Raji (cell line): ENCODE data around the gene ASPHD2.

Source experiments
- POLR2A ChIP-seq: IDR thresholded peaks from 2 replicates; pipeline ENCODE4 v1.6.1; 2011; ENCODE audit warnings: low read depth, low read length, control low read depth; ENCODE audit not compliant: insufficient read depth

The ASPHD2 gene

DNA sequence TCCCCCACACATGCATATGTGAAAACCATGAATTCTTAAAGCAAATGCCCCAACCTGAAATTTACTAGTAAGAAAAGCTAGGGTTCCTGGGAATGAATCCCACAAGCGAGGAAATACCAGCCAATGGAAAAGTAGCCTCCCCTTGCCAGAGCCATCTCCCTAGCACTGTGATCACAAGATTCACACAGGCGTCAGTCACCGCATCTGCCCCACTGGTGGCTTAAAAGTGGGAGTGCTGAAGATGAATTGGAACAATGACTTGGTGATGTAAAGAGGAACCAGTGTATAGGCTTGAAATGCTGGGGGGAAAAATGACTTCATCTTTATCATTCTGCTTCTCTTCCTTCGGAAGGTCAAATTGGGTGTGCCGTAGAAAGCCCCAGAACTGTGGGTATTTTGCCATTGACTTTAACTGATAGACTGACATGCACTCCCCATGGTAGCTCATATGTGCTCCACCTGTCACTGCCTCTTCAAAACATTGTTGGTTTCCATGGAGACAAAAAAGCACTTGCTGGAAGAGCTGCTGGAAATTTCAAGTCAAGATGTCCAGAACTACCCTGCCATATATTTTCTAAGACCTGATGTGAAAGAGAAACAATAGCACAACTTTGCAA lies 19.2 kb upstream of the ASPHD2 start:
- no peak for TF ChIP-seq POLR2A

DNA sequence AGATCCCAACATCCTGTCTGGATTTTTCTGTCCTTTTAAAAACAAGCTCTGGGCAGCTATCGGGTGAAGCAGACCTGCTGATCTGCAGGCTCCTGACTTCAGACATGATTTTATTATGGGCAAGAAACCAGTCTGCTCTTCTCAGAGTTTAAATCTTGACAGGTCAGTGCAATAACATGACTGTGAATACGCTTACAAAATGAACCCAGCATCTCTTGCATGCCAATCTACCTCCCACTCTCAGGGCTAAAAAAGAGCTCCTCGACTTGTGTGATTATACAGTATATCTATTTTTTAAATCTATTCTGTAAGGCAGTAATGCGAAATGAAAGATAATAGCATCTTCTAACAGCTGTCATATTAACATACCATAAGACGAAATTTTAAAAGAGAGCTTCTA lies 18.7 kb upstream of the ASPHD2 start:
- no peak for TF ChIP-seq POLR2A

DNA sequence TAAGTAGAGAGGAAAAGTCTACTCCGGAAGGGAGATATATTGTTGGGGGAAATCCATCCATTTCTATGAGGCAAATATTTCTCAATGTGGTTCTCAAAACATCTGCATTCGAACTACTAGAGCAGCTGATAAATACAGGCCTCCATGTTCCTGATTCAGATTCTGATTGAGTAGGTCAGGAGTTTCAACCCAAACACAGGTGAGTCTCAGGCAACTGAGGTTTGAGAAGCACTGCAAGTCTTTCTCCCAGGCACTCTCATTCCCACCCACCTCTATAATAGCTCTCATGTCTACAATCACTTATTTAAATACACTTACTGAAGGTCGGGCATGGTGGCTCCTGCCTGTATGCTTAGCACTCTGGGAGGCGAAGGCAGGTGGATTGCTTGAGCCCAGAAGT lies 14.7 kb upstream of the ASPHD2 start:
- TF ChIP-seq POLR2A = no peak

DNA sequence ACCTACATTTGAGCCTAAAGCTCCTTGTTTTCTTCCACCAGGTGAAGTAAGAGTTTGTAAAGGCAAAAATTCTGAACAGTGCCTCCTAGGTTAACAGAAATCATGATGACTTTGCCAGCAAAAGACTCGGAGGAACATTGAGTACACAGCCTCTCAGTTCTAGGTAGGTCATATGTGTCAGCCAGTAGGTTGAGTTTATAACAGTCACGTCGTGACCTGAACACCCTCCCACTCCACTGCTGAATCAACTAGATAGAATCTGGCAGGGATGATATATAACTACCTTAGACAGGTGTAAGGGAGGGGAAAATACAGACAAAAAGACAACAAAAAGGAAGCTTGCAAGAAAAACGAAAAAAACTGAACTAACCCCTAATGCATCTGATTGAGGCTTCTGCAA lies 12.8 kb upstream of the ASPHD2 start:
- TF ChIP-seq POLR2A = no peak

DNA sequence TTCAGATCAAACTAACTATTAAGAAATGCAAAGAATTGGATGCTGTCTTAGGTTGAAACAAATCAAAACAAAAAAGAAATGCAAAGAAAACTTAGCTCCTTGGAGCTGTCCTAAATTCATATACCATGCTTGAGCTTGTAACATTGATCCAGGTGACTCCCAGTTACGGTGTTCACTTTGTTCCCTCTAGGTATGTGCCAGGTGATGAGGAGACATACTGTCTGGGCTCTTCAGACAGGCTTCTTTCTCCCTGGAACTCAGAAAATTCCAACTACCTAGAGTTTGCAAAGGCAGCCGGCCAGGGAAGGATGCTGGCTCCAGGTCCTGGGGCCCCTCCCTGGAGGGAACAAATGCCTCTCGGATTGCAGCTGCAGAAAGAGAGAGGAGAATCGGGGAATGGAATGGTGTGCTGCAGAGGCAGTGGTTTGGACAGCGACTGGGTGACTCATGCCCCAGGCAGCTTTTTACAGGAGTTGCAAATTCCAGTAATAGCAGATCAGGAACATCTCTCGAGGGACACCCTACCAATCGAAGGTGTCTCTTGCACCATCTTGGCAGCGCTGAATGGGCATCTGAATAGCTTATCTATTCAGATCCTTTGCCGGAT lies 12.3 kb upstream of the ASPHD2 start:
- no peak for TF ChIP-seq POLR2A

DNA sequence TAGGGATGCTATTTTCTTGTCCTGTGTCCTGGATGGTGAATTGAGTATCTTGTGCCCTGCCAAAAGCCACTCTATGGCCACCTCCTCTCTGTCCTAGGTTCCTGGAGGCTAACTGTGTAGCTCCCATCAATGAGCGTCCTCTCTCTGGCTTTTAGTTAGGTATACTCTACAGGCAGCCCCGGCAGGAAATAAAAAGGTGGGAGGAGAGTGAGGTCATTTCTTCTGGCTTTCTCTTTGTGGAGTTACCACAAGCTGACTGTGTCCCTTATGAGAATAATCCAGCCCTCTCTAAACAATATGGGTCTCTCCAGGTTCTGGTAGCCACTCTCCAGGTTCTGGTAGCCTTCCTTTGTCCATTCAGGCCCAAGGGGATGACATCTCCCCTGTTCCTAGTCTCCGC lies 11.7 kb upstream of the ASPHD2 start:
- TF ChIP-seq POLR2A = no peak

DNA sequence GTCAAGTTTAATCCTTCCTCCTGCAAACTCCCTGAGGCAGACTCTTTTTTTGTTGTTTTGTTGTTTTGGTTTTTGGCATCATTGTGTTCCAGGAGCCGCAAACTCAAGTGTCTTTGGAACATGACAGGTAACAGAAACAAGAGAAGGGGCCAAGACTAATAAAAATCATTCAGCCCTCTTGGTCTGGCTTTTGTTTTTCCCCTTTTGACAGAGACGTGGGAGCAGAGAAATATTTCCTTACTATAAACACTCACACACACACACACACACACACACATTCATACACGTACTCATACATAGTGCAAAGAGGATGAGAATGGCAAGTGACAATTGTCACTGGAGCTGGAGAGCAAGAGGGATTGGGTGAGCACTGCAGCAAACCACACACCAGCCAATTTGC lies 10.4 kb upstream of the ASPHD2 start:
- TF ChIP-seq POLR2A = no peak

DNA sequence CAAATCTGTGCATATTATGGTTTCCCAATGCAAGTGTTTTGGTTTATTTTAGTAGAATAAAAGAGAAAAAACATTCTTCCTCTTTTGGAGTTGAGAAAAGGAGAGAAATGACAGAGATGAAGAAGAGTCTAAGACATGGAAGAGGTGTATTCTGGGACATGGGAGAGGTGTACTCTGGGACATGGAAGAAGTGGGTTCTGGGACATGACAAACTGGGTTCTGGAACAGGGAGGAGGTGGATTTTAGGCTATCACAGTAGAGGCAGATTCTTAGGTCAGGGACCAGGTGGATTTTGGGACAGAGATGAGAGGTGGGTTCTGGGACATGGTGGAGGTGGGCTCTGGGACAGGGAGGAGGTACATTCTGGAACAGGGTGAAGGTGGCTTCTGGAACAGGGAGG lies 2.1 kb upstream of the ASPHD2 start:
- no peak for TF ChIP-seq POLR2A

DNA sequence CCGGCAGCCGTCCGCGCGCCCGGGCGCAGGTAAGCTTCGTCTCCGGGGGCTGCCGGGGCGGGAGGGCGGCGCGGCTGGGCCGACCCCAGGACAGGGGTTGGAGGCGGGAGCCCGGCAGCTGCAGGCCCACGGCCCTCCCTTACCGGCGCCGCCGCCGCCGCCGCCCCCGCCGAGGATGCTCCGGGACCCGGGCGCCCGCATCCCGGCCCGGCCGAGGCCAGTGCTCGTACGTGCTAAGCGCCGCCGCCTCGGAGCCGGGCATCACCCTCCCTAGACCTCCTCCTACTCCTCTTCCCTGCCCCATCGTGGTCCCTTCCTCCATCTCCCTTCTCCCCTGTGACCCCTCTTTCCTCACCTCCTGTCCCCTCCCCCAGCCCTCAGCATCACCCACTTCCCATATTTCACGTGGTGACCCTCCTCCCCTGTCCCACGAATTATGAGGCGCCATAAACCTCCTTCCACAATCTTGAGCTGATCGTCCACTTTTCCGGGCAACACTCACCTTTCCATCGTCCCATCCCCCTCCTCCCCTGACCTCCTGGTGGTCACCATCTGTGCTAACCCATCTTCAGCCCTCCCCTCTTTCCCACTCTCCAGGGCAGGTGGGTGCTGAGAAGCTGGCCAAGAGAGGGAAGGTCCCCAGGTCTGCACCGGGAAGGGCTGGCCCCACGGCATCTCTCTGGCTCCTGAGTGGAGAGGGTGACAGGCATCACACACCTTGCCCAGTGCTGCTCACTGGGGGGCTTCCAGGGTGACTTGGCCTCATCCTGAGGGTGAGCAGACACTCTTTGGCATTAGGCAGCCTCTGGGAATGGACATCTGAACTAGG lies 612 bp downstream of the ASPHD2 start:
- TF ChIP-seq POLR2A = no peak

DNA sequence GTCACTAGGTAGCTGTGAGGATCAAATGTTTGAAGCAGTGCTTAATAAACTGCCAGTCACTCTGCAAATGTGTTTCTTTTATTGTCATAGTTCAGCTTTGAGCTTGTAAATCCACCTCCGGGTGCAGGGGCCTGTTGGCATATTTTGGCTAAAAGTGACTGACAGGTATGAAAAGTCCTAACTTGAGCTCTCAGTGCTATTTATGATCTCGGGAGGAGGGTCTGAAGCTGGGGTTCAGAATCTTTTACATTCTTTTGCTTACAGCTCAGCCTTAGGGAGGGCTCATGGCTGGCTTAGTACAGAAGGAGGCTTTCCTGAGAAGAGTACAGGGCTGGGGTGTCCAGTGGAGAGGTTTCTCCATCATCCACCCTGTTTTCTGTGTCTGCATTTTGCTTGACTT lies 1.5 kb downstream of the ASPHD2 start:
- TF ChIP-seq POLR2A = no peak

DNA sequence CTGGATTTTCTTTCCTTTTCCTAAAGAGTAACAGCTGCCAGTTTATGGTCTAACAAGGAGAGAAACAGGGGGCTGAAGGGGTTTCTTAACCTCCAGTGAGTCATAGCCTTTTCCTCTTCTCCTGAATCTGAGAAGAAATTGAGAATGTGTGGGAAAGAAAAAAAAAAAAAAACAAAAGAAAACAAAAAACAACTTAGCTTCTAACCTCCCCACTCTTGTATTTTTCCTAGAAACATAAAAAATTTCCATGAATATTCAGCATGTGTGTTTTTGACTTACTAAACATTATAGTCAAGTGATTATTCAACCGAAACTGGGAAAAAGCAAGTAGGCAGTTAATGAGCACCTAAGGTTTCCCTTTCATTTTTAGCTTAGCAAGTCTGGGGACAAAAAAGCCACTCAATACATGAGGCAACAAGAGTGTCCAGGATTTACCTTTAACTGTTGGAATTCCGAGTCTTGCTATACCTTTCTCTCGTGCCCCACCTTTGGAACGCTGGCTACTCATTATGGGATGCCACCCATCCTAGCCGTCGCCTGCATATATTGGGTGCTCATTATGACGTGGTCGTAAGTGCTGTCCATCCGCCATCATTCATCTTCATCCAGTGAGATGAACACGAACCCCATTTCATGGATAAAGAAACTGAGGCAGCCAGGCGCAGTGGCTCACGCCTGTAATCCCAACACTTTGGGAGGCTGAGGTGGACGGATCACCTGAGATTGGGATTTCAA lies 2.4 kb downstream of the ASPHD2 start:
- no peak for TF ChIP-seq POLR2A

DNA sequence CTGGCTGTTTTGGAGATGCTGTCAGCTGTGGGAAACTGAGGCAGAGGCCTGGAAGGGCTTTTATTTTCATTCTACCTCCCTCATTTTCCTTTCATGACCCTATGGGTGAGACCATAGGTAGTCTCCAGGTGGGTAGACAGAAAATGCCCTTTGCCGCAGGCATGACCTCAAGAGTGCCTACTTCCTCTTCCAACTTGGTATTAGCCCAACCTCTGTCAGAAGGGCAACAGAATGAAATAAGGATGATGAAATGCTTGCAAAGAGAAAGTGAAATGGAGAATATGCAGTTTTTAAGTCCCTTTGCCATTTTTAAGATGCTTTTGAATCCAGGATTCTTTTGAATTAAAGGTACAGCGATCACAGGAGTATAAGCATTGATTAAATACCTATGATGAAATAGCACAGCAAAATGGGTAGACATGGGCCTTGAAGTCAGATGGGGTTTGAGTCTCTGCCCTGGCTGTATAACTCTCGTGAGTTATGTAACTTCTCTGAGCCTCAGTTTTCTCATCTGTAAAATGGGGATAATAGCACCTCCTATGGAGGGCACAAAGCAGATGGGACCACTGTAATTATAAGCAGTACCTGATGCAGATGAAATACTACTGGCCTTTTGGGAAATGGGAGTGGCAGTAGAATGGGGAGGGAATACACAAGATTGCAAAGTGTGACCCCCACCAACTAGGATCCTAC lies 3.7 kb downstream of the ASPHD2 start:
- no peak for TF ChIP-seq POLR2A

DNA sequence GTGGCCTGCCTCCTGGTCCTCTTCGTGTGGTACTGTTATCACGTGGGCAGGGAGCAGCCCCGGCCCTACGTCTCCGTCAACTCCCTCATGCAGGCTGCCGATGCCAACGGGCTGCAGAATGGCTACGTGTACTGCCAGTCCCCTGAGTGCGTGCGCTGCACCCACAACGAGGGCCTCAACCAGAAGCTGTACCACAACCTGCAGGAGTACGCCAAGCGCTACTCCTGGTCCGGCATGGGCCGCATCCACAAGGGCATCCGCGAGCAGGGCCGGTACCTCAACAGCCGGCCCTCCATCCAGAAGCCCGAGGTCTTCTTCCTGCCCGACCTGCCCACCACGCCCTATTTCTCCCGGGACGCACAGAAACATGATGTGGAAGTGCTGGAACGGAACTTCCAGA lies 4.7 kb downstream of the ASPHD2 start:
- no peak for TF ChIP-seq POLR2A

DNA sequence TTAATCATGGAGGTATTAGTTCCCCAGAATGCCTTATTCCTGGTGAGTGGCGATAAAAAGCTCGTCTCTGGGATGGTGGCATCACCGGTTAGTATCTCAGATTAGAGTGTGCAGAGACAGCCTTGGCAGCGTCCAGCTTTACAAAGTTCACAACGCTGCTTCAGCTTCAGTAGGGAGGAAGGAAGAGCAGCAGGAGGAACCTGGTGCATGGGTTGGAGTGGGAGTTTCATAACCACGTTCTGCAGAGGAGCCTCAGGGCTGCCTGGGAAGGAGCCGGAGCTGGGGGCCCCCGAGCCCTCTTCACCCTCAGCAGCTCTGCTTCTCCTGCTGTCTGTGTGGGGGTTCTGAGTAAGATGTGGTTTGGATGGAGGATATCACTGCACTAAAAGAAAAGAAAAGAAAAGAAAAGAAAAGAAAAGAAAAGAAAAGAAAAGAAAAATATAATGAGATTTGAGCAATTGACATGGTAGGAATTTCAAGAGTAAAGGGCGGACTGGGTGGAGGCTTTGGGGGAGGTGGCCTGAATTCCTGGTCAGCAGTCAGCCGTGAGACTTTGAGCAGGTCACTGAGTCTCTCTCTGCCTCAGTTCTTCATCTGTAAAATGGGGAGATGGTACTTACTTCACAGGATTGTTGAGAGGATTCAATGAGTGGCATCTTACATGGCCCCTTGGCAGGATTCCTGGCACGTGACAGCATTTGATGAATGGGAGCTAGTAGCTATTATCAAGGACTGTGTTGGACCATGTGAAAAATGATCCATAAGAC lies 6.5 kb downstream of the ASPHD2 start:
- TF ChIP-seq POLR2A = no peak

DNA sequence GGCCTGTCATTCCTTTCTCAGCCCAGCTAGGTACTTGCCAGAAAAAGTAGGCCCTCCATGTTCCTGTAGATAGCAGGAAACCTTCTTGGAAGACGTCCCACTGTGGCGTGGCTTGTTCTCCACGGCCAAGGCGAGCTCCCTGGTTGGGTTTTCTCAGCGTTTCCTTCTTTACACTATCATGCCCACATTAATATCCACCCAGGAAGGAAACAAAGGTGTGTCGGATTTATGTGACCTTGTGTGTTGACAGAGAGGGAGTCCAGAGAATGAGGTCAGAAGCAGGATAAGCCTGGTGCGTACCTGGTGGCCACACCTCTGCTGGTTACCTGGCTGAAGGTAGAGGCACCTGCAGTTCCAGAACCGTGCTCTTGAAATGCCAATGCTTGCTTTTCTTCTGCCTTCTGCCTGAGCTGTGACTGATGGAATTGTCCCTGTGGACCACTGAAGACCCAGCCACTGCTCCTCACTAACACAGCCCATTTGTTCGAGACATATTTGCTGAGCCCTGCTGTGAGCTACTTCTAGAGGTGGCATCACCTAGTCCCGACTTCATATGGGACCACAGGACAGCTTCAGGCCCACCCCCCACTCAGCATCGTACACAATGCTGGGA lies 7.9 kb downstream of the ASPHD2 start:
- no peak for TF ChIP-seq POLR2A
